Suprapubic skin (tissue), 3 donors: ENCODE results near the gene ZCCHC8.
"Not testable (repeated sequence)": the region's sequence is repeated elsewhere in the genome, so short reads cannot be mapped to it uniquely, and the experiment has no call there.

Source experiments
- POLR2A ChIP-seq, 2 donors: fragments of 450-650 bp; IDR thresholded peaks; one replicate each; pipeline ENCODE4 v1.6.1; 2017; ENCODE audit warnings: antibody characterized with exemption in 2 of 2, mild to moderate bottlenecking in 2 of 2, moderate library complexity in 2 of 2
- TF ChIP-seq, protein P1 (sequence below), 2 donors: fragments of 200-600 bp in 1 of 2; fragments of 450-650 bp in 1 of 2; sonication (generic) in 1 of 2; IDR thresholded peaks; one replicate each; pipeline ENCODE4 v1.5.1; 2016 to 2019; ENCODE audit warnings: antibody characterized with exemption in 2 of 2, mild to moderate bottlenecking in 1 of 2, moderate library complexity in 1 of 2

GRCh38 chr12:122429043-122429442 lies 71.7 kb downstream of the ZCCHC8 start:
- TF ChIP-seq, protein P1, sequence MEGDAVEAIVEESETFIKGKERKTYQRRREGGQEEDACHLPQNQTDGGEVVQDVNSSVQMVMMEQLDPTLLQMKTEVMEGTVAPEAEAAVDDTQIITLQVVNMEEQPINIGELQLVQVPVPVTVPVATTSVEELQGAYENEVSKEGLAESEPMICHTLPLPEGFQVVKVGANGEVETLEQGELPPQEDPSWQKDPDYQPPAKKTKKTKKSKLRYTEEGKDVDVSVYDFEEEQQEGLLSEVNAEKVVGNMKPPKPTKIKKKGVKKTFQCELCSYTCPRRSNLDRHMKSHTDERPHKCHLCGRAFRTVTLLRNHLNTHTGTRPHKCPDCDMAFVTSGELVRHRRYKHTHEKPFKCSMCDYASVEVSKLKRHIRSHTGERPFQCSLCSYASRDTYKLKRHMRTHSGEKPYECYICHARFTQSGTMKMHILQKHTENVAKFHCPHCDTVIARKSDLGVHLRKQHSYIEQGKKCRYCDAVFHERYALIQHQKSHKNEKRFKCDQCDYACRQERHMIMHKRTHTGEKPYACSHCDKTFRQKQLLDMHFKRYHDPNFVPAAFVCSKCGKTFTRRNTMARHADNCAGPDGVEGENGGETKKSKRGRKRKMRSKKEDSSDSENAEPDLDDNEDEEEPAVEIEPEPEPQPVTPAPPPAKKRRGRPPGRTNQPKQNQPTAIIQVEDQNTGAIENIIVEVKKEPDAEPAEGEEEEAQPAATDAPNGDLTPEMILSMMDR (IDR thresholded peaks at IDR 0.05) = not testable (repeated sequence)
- TF ChIP-seq POLR2A (IDR thresholded peaks at IDR 0.05) = not testable (repeated sequence)
